ENCODE data around the gene CBX1.
"Not testable (repeated sequence)": the region's sequence is repeated elsewhere in the genome, so short reads cannot be mapped to it uniquely, and the experiment has no call there.

Gene CBX1

DNA sequence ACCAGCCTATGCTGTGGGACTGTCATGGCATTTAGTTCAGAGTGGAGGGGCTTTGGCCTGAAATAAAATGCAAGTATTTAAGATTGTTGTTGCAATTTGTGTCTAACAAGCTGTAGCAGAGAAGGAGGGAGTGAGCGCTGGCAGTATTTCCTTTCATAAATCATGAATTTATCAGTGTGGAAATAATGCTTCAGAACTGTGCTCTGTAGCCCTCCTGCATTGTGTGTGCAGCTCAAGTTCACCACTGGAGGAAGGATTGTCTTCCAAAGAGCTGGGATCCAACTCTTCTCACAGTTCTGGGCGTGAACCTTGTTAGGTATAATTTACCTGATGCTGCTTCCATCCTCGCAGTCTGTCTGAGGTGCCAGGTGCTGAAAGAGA lies 21.4 kb upstream of the CBX1 start:
- DNase-seq, result no peak

DNA sequence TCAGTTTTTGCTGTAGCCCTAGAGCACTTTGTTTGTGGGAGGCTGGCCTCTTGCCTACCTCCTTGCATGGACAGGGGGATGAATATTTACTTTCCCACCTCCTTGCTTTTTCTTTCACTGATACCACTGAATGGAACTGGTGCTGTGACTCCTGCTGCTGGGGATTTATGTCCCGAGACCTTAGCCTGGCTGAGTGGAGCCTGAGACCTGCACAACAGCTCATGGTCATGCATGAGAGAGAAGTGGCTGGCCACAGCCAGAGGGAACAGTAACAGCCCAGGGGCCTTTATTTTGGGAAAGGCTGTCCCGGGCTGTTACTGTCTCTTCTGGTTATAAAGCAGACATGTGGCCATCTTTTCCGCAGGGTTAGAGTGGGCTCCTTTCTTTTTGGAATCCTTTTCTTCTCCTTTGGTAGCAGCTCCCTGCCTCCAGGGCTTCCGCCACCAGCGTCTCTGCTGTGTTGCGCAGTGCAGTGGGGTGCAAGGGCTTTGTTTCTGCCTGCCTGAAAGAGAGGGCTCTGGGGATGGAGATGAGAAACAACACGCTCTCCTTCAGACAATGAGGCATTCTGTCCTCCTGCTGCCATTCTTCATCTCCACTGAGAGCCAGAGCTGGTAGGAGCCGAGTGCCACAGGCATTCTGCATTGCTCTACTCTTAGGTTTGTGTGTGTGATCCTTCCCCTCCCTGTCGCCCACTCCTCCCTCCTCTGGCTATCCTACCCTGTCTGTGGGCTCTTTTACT lies 20.8 kb upstream of the CBX1 start:
- no peak for DNase-seq

DNA sequence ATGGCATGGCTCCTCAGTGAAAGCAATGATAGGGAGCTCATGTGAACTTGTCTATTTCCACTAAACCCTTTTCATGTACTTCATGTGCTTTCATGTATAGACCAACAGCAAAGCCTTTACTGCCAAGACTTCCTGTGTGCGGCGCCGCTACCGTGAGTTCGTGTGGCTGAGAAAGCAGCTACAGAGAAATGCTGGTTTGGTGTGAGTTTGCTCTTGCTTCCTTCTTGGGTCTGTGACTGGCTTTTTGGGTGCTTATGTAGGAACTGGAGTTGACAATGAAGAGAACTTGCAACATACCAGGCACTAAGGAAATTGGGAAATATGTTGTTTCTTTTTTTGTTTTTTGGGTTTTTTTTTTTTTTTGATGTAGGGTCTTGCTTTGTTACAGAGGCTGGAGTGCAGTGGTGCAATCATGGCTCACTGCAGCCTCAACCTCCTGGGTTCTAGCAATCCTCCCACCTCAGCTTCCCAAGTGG lies 12.0 kb upstream of the CBX1 start:
- DNase-seq, result no peak

DNA sequence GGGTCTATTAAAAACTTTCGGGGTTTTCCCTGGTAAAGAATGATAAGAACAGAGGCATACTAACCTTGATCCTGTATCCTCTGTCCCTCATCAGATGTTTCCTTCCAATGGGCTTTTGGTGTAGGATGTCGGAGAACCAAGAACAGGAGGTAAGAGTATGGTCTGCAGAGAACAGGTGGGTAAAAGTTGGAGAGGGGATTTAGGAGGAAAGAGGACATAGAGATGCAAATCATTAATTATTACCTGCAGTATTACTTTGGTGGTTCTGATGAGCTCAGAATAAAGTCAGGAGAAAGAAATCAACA lies 10.6 kb upstream of the CBX1 start:
- DNase-seq, result no peak

DNA sequence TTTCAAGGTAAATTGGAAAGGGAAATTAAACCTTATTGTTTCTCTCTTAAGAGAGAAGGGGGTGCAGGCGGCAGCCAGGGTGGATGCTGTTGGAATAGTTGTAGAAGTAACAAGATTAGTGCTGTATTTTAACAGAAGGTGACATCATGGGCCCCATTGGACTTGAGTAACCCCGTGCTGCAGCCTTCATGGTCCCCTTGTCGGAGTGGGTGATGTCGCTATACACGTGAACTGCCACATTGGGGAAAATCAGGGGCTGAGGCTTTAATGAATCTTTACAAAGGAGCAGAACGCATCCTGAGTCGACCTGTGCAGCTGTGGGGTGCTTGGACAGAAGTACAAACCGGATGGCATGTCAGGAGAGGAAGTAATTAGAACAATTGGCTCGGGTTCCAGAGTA lies 9.5 kb upstream of the CBX1 start:
- no peak for DNase-seq

DNA sequence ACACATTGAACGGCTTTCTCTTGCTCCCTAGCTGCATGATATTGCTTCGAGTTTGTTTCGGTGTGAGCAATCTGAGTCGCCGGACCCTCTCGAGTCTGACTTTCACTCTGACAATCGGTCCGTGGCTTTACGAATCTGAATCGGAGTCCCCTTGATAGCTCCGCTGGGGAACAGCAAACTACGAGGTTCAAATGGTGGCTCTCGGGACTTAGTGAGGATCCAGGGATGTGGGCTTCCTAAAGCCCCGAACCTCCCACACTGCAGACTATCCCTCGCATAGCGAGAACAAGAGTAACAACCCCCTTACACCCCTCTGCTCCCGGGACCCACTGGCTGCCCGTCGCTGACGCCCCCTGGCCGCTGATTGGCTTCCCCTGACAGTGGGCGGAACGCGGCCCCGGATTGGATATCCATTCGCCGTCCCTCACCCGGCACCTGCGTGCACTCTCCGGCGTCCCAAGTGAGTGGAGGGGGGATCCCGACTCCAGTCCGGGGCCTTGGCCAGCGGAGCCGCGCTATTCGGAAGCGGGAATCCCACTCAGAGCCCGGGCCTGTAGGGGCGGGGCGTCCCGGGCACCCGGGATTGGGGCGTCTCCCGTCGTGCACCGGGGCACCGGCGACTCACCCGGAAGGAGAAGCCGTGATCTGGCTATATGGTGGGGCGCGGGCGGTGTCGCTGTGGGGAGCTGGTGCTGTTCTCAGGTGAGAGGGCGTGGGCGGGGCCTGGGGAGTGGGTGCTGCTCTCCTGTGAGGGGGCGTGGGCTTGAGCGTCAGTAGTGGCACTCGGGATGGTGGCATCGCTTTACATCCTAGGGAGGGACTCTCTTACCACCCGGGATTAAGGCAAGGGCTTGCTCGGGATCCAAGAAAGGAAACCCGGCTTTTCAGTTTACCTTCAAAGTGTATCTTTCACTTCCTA lies 6.1 kb upstream of the CBX1 start, which contains the start of gene SNX11:
TSS of gene SNX11 (plus strand) at position 630 of the 919 bp plus-strand sequence. CDS start 4,278 bp downstream, outside the sequence.
- DNase-seq, result peak; percentile 96

DNA sequence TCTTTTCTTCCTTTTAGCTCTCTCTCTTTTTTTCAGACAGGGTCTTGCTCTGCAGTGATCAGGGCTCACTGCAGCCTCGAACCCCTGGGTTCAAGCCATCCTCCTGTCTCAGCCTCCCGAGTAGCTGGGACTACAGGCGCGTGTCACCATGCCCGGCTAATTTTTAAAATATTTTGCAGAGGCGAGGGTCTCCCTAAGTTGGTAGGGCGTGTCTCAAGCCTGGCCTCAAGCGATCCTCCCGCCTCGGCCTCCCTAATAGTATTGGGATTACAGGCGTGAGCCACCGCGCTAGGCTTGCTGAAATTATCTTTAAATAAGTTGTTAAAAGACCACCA lies 5.5 kb upstream of the CBX1 start:
- no peak for DNase-seq

DNA sequence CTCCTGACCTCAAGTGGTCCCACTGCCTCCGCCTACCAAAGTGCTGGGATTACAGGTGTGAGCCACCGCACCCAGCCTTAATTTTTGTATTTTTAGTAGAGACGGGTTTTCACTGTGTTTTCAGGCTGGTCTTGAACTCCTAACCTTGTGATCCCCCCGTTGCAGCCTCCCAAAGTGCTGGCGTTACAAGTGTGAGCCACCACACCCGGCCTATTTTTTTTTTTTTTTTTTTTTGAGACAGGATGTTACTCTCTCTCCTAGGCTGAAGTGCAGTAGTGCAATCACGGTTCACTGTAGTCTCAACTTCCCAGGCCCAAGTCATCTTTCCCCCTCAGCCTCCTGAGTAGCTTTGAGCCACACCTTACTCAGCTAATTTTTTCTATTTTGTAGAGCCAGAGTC lies 3.2 kb upstream of the CBX1 start:
- DNase-seq, result no peak

DNA sequence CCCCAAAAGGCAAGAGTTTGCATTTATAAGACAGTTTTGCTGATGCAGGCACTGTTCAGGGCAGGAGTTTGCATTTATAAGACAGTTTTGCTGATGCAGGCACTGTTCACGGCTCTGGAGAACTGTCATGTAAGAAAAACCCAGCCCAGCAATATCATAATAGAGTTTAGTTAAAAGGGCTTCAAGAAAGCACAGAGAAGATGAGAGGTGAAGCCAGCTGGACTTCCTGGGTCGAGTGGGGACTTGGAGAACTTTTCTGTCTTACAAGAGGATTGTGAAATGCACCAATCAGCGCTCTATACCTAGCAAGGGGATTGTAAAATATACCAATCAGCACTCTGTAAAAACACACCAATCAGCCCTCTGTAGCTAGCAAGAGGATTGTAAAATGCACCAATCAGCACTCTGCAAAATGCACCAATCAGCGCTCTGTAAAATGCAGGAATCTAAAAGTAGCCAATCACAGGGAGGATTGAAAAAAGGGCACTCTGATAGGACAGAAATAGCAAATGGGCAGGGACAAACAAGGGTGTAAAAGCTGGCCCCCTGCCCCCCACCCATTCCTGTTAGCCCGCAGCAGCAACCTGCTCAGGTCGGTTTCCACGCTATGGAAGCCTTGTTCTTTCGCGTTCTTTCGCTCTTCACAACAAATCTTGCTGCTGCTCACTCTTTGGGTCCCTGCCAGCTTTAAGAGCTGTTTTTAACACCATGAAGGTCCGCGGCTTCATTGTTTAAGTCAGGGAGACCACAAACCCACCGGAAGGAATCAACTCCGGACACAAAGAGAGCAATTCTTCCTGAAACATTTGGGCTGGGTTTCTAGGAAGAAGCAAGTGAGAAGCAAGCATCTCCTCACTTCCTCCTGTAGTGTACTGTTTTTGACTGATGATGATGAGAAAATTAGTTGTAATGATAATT lies 1.8 kb upstream of the CBX1 start:
- DNase-seq, result no peak

DNA sequence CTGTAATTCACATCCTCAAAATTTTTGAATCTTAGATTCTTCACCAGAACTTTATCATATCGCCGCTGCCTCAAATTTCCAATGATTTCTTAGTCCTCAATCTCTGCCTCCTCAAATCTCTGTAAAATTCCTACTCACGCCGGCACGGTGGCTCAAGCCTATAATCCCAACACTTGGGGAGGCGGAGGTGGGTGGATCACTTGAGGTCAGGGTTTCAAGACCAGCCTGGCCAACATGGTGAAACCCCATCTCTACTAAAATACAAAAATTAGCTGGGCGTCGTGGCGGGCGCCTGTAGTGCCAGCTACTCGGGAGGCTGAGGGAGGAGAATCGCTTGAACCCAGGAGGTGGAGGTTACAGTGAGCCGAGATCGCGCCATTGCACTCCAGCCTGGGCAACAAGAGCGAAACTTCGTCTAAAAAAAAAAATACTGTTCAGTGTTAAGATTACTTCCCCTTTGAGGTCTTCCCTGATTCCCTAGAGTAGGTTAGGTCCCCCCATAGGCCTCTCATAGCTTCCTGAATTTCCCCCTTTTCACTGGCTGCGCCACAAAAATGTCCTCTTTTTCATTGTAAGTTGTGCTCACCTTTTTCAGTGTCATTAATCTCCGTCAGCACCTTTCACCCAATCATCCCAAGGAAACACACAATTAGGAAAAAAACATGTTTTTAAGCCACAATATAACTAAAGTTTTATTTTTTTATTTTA lies 919 bp upstream of the CBX1 start:
- DNase-seq, result no peak

DNA sequence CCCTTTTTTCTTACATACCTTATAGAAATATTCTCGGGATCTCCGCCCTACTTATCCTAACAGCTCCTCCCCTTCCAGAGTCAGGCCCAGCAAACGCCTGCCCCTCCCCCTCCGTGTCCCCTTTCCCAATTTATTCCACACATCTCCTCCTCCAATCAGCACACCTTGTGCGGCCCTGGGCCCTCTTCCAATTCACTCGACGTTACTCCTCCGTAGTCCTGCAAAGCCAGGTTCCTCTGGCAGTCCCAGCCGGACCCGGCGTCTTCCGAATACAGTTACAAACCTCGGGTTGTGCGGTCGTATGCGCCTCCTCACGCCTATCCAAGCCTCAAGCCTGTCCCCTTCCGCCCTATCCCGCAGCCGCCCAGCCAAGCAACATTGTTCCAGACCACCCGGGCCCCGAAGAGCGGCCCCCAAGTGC lies 677 bp downstream of the CBX1 start:
- peak; percentile 68 for DNase-seq

DNA sequence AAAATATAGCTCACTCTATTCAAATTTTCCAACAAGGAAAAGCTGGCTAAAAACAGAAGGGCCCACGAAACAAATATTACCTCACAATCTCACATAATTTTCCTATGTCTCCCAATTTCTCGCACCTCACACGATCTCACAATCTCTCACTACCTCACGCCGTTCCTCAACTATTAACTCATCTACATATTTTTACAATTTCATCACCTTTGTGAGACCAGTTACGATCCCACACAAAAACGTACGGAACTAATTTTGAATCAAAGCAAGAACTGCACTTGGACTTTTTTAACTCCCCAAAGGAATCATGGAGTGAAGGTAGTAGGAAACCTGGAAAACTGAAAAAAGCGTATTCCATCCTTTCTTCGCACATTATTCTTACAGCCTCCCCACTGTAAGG lies 1.1 kb downstream of the CBX1 start:
- no peak for DNase-seq

DNA sequence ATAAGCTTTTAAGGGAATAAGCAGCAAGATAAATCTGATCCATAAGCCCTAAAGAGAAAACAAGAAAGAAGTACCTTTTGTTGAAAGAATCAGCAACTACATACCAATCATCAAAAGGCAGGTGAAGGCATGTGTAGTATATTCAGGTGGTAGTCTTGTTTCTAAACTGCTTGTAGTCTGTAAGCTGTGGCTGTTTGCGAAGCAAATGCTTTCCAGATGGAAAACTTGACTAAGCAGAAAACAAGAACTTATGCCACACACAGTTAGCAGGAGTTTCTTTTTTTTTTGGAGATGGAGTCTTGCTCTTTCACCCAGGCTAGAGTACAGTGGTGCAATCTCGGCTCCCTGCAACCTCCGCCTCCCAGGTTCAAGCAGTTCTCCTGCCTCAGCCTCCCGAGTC lies 5.7 kb downstream of the CBX1 start:
- no peak for DNase-seq

DNA sequence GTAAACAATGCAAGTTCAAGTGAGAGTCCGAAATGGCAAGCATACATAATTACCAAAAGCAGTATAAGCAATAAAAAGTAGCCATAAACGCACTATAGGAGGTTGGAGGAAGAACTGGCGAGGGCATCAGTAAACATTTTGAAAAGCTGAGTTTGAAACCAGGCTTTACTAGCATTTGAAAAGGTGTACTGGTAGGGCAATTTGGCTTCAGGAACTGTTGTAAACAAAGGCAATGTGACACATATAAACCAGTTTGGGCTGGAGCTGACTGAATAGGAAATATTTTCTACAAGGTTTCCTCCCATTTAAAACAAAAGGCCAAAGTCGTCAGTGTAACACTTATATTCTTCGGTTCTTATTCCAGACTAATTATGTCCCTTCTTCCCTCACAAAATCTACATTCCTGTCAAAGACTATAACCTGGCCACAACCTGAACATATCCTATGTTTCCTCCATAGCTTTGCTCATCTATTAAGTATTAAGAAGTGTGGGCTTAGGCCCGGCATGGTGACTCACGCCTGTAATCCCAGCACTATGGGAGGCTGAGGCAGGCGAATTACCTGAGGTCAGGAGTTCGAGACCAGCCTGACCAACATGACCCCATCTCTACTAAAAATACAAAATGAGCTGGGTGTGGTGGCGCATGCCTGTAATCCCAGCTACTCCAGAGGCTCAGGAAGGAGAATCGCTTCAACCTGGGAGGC lies 7.8 kb downstream of the CBX1 start:
- no peak for DNase-seq

DNA sequence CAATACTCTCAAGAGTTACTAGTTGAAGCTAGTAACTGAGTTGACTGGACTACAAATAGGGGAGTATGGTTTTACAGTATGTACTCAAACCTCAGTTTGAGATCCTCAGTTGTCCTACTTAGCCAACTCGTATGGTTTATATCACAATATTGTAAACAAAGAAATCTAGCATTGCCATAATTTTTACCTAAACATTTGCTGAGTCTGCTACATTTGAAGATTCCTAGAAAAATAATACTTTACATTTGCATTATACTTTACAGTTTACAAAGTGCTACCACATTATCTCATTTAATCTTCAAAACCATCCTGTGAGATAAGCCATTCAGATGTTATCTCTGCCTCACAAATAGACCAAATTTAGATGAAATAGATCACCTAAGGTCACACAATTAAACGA lies 16.3 kb downstream of the CBX1 start:
- no peak for DNase-seq

DNA sequence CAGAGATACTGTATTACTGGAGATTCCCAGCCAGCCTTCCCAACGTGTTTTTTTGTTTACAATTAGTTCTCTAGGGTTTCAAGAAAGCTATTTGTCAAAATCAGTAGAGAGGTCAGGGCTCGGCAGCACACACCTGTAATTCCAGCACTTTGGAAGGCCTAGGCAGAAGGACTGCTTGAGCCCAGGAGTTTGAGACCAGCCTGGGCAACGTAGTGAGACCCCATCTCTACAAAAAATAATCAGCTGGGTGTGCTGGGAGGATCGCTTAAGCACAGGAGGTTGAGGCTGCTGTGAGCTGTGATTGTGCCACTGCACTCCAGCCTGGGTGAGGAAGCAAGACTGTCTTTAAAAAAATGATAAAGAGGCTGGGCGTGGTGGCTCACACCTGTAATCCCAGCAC lies 19.4 kb downstream of the CBX1 start:
- DNase-seq, result no peak

DNA sequence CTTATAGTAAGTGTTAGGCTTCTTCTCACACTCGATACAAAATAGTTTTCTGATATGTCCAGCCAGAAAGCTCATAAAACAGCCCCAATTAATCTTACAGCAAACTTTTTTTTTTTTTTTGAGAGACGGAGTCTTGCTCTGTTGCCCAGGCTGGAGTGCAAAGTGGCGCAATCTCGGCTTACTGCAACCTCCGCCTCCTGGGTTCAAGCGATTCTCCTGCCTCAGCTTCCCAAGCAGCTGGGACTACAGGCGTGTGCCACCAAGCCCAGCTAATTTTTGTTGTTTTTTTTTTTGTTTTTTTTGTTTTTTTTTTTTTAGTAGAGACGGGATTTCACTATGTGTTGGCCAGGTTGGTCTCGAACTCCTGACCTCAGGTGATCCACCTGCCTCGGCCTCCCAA lies 24.1 kb downstream of the CBX1 start:
- DNase-seq, result not testable (repeated sequence)

DNA sequence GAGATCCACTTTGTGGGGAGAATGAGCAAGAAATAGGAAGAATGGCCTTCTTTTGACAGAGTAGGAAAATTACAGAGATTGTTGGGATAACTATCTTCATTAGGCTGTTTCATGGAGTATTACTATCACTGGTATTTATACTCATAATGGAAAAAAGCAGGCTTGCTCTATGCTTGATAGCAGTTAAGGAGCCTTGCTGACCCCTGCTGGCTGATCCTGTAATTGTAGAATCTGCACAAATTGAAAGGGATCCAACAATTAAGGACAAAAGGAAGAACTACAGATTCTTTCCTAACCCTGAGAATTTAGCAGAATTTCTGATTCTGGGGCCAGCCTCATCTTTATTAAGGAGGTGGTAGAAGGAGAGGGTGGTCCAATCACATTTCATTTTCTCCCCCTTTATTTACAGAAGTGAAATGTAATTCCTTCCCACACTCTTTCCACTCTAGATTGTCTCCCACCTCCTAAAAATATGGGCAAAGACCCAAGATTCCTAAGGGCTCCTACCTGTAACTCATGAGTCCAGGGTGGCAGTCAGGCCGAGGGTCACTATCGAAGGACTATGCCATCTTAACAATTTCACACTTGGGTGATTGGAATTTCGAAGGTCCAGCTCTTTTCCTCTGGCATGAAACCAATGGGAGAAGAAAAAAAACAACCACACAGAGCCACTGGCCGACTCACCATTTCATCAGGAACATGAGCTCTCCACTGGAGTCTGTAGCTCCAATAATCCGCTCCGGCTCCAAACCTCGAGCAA lies 26.8 kb downstream of the CBX1 start:
- peak; percentile 21 for DNase-seq

DNA sequence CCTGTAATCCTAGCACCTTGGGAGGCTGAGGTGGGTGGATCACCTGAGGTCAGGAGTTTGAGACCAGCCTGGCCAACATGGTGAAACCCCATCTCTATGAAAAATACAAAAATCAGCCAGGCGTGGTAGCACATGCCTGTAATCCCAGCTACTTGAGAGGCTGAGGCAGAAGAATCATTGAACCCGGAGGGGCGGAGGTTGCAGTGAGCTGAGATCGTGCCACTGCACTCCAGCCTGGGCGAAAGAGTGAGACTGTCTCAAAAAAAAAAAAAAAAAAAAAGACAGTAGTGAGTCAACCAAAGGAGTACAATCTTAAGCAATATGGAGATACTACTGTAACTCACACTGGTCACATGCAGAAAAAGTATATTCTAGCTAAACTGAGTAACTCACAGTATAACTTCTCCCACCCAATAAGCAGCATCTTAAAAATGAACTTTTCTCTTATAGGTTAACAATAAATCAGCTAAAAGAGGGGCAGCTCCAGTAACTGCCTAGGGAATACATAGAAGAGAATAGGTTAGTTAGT lies 27.6 kb downstream of the CBX1 start:
- not testable (repeated sequence) for DNase-seq

DNA sequence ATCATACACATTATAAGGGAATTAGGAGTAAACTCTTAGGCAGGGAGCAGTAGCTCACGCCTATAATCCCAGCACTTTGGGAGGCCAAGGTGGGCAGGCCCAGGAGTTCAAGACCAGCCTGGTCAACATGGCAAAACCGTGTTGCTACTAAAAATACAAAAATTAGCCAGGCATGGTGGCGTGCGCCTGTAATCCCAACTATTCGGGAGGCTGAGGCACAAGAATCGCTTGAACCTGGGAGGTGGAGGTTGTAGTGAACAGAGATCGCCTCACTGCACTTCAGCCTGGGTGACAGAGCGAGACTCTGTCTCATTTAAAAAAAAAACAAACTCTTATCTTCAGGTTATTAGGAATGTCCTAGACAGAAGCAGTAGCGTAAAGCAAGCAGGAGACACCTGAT lies 28.5 kb downstream of the CBX1 start:
- not testable (repeated sequence) for DNase-seq

DNA sequence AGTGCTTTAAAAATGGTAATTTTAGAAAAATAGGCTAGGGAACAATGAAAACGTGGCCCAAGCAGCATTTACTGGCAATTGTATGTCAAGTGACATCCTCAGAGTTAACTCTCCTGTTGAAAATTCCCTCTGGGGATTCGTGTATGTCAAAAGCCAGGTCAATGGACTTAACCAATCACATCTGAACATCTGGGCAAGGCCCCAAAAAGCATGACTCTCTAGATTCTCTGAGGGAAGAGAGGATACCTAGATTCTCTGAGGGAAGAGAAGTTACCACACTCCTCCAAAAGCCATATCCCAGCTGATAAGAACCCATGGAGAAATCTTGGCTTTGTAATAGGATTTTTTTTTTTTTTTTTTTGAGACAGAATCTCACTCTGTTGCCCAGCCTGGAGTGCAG lies 29.6 kb downstream of the CBX1 start:
- no peak for DNase-seq

All from NCI-H2171 (cell line).